VCaP (cell line): ENCODE results near the gene ZNF296.
A peak's percentile ranks its signal among the peaks of the same experiment; 100 is the strongest.

Source experiments
- H3K27ac ChIP-seq: fragments of 450-650 bp; 2 replicates; pipeline ENCODE4 v1.5.1; 2017
- TF ChIP-seq, protein P1 (sequence below): fragments of 450-650 bp; conservative IDR thresholded peaks from 2 replicates; pipeline ENCODE4 v1.5.1; 2017; ENCODE audit warnings: mild to moderate bottlenecking, moderate library complexity

The ZNF296 gene

GRCh38 chr19:45096700-45097099, 20.4 kb upstream of the ZNF296 start:
- no peak overlapping the region for H3K27ac ChIP-seq
- TF ChIP-seq, protein P1, sequence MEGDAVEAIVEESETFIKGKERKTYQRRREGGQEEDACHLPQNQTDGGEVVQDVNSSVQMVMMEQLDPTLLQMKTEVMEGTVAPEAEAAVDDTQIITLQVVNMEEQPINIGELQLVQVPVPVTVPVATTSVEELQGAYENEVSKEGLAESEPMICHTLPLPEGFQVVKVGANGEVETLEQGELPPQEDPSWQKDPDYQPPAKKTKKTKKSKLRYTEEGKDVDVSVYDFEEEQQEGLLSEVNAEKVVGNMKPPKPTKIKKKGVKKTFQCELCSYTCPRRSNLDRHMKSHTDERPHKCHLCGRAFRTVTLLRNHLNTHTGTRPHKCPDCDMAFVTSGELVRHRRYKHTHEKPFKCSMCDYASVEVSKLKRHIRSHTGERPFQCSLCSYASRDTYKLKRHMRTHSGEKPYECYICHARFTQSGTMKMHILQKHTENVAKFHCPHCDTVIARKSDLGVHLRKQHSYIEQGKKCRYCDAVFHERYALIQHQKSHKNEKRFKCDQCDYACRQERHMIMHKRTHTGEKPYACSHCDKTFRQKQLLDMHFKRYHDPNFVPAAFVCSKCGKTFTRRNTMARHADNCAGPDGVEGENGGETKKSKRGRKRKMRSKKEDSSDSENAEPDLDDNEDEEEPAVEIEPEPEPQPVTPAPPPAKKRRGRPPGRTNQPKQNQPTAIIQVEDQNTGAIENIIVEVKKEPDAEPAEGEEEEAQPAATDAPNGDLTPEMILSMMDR = no peak

DNA sequence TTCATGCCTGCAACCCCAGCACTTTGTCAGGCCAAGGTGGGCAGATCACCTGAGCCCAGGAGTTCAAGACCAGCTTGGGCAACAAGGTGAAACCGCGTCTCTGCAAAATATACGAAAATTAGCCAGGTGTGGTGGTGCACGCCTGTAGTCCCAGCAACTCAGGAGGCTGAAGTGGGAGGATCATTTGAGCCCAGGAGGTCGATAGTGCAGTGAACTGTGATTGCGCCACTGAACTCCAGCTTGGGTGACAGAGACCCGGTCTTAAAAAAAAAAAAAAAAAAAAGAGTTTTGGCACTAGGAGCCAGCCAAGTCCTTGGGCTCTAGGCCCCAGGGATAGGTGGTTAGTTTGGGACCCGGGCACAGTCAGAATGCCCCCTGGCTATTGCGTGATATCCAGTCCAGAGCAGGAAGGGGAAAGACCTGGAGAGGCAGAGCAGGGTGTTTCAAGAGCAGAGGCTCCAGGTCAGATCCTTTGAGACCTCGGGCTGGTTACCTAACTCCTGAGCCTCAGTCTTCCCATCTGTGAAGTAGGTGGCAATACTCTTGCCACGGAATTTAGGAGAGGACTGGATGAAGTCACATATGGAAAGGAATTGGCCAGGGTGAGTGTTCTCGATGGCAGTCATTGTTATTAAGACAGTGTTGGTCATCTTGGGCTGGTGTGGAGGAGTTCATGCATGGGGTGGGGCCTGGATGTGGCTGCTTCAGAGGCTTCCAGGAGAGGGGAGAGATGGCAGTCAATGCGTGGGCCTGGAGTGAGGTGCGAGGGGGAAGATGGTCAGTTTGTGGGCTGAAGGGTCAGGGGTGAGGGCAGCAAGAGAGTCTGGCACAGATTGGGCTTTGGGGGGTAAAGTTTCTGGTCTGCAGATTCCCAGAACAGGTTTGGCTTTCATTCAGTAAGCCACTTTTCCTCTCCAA, 19.5 kb upstream of the ZNF296 start:
- TF ChIP-seq, protein P1 = no peak
- H3K27ac ChIP-seq = no peak overlapping the region

- TF ChIP-seq, protein P1 = no peak
Measured at GRCh38 chr19:45094707-45095106, 18.4 kb upstream of the ZNF296 start.

GRCh38 chr19:45094137-45094536, 17.9 kb upstream of the ZNF296 start:
- peak overlapping the region; percentile 98; the same call in 1 of the 2 replicates for H3K27ac ChIP-seq
- TF ChIP-seq, protein P1 = no peak

More at GRCh38 chr19:45094707-45095106, 18.4 kb upstream of the ZNF296 start:
- H3K27ac ChIP-seq = peak overlapping the region; percentile 98; the same call in 1 of the 2 replicates

DNA sequence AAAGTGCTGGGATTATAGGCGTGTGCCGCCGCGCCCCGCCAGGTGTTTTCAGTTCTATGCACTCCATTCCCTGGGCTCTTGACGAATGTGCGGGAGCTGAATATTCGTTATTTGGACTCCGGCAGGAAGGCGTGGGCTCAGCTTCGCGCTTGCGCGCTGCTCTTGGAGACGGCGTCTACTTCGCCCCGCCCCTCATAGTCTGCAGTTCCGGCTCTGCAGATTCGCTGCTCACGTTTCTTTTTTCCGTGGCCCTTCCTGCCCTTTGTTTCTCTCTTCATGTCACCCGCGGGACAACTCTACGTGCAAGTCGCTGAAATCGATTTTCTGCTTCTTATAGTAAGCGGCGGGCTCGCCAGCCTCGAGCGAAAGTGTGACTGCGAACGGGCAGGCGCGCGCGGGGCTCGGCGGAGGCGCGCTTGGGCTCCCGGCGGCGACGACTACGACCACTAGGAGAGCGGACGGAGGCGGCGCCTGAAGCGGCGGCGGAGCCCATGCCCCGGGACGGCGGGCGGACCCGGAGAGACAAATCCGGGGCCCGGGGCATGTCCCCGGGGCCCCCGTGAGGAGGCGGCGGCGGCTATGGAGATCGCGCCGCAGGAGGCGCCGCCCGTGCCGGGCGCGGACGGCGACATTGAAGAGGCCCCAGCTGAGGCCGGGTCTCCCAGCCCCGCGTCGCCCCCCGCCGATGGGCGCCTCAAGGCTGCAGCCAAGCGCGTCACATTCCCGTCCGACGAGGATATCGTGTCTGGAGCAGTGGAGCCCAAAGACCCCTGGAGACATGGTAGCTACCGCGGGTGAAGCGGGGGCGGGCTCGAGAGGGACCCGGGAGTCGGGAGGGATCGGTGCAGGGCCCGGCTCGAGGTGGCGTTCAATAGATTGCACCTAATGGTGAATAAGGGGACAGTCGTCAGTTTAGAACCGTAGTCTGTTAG, 16.7 kb upstream of the ZNF296 start, which contains the start of gene PPP1R37:
Gene PPP1R37, plus strand, starts transcription at position 433 of the 932 bp plus-strand sequence. Its CDS starts 147 bp downstream, at position 580.
- H3K27ac ChIP-seq = peak within 1 kb of the TSS; percentile 98
- TF ChIP-seq, protein P1 = peak; percentile 50

DNA sequence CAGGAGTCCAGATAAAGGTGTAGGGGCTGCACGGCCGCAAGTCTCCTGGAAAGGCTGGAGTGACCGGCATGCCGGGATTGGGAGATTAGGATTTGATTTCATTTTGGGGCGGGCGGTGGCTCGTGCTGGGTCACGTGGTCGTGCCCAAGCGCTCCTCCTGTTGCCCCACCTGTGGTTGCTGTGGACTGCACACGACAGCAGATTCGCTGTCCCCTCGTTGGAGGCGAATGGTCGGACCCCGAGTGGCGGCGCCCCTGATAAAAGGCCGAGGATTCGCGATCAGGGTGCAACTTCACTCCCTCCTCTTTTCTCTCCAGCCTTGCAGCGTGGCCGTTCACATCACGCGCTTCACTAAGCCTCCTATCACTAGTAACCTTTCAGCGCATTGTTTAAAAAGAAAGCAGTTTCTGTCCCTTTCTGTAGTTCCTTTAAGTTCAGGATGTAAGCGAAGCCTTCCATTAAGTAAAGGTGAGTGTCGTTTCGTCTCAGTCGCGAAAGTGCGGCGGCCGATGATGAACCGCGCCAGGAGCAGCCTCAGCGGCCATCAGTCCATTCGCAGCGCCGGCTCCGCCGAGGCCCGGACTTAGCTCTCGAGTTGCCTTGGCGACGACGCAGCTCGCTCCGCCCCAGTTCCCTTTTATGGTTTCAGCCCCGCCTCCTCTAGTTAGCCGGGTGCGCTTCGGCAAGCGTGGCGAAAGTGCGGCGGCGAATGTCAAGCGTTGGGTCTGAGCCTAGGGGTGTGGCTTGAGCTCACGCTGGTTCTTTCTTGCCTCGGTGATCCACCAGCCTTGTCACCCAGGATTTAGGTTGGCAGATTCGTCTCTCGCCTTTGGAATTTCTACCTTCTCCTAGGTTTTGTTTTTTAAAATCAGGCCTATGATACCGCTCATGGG, 15.0 kb upstream of the ZNF296 start:
- TF ChIP-seq, protein P1 = no peak
- H3K27ac ChIP-seq = peak overlapping the region; percentile 98
